Measurements from ENCODE around the gene RASAL2.
A peak's percentile ranks its signal among the peaks of the same experiment; 100 is the strongest.
"Not testable (repeated sequence)": the region's sequence is repeated elsewhere in the genome, so short reads cannot be mapped to it uniquely, and the experiment has no call there.

Gene RASAL2

DNA sequence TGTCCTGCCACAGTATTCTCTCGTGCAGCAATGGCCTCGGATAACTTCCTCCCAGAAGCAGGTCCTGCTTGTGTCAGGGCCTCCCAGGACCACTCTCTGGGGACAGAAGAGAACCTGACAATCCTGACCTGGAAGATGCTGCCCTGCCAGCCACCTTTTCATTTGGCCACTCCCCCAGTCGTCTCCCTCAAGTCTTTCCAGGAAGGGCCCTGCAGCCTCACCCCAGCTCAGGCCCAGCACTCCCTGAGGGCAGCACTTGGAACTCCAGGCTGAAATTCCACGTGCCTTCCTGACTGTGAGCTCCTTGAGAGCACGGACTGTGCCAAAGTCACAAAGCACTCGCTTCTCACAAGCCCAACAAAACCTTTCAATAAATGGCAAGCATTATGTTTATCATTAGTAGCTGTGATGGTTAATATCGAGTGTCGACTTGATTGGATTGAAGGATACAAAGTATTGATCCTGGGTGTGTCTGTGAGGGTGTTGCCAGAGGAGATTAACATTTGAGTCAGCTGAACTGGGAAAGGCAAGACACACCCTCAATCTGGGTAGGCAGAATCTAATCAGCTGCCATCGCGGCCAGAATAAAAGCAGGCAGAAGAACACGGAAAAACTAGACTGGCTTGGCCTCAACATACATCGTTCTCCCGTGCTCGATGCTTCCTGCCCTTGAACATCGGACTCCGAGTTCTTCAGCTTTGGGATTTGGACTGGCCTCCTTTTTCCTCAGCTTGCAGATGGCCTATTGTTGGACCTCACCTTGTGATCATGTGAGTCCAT, 405.2 kb downstream of the RASAL2 start:
- DNase-seq: no peak

DNA sequence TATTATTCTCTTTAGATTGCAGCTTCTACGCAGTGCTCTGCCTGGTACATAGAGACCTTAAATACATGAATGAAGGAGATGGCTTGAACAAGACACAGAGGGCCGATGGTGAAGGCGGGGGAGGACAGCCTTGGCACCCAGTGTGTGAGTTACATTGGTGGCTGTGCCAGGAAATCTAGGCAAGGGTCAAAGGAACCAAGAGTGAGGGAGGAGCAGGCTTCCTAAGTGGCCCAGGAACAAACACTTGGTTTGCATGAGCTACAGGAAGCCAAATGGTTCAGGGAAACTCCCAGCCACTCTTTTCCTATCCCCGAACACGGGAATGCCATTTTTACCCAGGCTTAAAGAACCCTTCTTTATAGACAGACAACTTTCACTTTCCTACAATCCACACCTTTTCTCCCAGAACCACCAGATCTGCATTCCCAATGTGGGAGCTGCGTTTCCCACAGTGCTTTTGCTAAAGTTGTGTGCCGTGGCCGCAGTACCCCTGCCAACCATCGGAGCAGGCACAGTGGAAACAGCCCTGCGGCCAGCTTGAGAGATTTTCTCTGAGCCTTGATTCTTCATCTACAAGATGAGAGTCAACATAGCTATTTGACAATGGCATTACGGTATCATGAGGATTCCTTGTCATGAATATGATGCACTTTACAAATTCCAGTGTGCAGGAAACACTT, 406.3 kb downstream of the RASAL2 start:
- no peak for DNase-seq

DNA sequence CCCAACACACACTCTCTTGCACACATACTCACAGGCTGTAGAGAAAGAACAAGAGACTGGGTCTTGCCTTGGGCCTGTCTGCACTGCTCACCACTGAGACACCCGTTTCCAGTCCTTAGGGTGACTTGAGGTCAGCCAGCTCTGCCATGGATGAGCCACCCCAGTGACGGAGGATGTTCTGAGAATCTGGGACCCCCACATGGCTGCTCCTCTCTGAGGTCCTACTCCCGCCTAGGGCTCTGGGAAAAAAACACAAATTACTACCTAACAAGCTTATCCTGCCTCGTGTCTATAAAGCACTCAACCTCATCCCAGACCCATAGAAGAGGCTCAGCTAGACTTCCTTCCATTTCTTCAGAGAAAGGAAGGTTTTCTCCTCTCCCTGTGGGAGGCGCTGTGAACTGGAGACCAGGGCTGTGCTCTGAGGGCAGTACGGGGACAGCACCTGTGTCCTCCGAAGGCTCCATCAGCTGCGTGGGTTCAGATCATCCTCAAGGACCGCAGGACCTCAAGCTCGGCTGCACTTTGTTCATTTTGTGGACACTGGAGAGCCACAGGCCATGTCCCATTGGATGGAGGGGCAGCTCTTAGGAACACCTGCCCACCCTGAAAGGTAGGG, 407.1 kb downstream of the RASAL2 start:
- no peak for DNase-seq

DNA sequence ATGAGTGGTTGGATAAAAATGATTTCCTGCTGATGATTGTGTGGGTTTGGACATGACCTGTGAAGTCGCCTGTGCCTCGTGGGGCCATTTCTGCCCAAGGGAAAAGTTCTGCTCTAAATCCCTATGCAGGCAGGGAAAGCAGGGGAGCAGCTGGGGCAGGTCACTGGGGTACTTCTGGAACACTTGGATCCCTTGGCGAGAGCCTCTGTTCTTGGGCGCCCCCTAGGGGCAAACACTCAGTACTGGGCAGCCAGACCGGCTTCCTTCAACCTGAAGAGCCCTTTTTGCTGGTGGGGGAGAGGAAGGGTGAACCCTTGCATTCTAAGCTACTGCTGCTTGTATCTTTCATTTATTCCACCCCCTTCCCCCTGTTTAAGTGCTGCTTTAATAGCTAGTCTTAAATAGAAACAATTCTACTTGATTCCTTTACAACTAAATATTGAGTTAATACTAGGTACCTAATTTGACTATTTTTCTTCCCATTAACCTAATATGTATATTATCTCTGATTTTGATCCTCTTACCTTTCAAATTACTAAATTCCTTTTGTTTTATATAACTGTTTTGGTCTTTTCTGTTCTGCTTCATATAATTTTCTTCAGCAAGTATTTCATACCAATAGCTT, 407.9 kb downstream of the RASAL2 start:
- peak; percentile 57 for DNase-seq

DNA sequence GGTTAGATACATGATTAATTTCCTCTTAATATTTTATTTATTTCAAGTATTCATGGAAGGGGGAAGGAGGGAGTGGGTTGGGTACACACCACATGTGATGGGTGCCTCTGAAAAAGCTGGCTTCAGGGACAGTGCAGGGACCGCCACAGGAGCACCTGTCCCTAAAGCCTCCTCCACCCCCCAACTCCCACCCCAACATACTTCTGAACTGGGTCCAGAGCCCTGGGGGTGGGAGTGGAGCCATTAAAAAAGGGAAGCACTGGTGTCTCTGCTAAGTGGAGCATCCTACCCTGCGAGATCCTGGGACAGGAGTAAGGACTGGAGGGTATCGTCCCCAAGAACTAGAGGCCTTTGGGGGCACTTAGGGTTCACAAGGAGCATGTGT, 408.4 kb downstream of the RASAL2 start:
- DNase-seq: no peak

DNA sequence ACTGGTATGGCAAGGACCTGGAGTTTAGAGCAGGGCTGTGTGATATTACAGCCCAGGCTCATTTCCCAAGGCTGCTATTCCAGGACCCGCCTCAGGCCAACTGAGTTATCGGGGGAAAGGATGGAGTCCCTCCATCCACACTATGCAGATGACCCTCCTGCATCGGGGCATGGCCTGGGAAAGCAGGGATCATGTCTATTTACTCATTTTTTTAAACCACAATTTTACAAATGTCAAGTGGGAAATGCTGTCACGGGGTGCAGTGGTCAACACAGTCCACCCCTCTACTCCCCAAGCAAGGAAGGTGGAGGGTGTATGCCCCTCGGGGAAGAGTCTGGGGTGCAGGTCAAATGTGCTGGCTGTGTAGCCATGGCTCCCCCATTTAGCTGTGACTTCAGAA, 409.0 kb downstream of the RASAL2 start:
- no peak for DNase-seq

DNA sequence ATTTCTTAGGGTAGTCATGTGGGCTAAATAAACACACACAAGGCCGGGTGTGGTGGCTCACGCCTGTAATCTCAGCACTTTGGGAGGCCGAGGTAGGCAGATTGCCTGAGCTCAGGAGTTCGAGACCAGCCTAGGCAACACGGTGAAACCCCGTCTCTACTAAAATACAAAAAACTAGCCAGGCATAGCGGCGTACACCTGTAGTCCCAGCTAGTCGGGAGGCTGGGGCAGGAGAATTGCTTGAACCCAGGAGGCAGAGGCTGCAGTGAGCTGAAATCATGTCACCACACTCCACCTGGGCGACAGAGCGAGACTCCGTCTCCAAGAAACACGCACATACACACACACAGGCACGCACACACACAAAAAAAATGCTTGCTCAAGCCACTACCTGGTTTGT, 409.4 kb downstream of the RASAL2 start:
- DNase-seq: not testable (repeated sequence)

DNA sequence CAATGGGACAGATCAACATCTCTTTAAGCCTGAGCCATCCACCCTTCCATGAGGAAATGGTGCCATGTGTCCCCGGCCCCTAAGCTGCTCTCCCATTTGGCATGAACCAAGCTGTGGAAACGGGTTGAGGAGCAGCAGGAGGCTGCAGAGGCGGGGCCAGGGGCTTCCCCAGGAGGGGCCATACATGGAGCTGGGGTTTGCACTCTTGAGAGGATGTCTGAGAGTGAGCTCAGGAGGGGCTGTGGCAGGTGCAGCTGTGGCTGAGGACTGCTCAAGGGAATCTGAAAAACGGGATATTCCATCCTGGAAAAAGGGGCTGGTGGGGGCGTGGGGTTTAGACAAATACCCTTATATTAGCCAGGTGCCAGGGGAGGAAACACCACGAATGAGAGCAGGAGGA, 409.9 kb downstream of the RASAL2 start:
- peak; percentile 52 for DNase-seq

DNA sequence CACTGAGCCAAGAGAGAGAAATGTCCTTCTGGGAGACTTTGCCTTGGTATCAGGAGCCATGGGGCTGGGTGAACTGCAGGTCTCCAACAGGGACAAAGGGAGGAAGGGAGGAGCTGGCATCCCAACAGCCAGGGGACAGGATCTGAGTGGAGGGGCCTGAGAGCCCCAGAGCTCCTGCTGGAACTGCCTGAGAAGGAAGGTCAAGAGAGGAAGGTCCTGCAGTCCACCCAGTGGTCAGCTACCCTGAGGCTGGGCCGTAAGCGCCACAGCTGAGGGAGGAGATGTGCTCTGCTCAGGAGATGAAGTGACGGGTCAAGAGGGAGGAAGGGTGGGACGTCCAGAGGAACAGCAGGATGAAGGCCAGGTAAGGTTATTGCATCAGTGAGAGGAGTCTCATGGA, 410.4 kb downstream of the RASAL2 start:
- DNase-seq: no peak

DNA sequence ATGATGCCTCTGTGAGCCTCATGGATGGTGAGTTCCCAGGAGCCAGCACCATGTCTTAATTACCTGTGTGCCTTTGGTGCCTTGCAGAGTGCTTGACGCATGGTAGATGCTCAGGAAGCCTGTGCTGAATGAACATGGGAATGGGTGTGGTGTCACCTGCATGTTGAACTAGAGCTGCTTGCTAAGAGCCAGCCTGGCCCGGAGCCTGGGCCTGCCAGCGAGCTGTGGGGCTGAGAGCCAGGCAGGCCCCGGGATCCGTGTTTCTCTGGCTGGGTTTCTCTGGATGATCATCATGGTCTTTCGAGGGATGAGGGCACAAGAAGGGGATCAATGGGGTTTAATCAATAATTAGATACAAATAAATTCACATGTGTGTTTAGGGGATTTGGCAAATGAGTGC, 412.3 kb downstream of the RASAL2 start:
- DNase-seq: no peak

DNA sequence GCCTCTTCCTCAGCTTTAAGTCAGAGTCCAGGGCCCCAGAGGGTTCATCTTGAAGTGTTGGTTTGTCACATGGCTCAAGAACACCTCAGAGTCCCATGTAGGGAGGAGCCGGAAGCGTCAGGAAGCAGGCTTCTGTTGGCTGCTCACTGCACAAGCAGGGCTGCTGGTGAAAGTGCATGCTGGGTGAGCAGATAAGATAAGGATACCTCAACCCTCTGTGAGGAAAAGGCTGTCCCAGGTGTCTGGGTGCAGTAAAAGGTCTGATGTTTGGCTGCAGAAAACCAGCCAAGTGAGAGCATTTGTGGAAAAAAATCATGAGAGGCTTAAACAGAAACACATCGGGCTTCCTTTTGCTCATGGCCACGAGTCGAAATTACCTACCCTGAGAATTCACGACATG, 412.8 kb downstream of the RASAL2 start:
- no peak for DNase-seq

DNA sequence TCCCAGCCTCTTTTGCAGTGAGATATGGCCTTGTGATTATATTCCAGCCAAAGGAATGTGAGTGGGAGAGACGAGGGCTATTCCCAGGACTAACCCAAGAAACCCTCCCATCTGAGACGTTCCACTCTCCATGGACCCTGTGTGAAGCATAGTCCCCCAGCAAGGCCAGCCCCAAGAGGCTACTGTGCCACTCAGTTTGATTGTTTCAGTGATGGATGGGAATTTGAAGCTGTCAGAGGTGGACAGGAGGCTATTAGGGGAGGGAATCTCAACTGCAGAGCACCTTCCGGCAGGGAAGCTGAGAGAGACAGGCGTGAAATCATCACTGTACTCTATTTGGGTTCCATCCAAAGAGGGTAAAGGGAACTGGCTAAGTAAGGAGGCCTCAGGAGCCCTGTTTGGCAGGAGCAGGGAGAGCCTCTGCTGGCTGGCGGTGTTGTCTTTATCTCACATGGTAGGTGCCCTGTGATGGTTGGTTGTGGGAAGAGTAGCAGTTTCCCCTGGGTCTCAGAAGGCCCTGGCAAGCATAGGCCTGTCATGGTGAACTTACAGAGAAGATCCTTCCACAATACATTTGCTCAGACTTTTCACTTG, 415.6 kb downstream of the RASAL2 start:
- DNase-seq: no peak

DNA sequence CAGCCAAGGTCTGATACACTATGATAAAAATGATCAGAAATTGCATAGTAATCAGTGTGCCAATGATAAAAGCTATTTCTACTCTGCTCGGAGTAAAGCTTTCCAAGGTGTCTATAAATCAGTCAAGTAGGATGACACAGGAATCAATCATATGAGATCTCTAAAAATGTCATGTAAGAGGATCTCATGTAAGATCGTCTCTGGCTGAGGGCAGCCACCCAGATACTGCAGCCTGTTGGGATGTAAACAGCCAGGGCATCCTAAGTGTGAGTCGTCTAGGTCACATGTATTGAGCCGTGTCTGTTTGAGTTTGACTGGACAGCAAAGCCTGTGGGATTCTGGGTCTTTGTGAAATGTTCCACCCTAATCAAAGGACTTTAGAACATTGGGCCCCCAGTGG, 416.3 kb downstream of the RASAL2 start:
- no peak for DNase-seq

DNA sequence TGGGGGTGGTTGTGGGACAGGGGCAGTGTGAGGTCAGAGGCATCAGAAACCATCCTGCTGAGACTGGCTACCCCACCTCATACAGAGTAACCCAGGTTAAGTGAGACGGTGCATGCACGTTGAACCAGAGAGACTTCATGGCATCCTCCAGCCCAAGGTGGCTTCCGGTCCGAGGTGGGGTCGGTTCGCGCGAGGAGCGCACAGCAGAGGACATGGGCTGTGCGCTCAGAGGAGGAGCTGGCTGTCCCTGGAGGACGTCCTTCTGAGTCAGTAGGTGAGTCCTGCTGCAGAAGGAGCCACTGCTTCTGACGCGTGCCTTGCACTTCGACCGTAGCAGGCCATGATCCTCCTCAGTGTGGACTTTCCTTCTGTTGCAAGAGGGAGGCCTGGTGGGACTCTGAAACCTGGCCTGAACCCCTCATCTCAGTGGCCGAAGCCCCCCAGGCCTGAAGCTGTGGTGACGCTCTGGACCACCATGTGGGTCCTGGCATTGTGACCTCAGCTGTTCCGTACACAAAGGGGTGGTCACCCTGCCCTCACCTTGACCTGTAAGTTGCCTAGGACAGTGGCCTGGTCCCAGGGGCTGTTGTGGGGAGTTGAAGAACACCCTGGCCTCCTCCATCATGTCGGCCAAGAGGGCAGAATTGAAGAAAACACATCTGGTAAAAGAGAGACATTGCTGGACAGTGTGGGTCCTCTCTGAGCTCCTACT, 418.8 kb downstream of the RASAL2 start, which contains the start of gene TEX35:
TEX35 (plus strand) TSS at position 544 of the 712 bp plus-strand sequence; CDS start at position 624, 80 bp downstream.
- DNase-seq: no peak

DNA sequence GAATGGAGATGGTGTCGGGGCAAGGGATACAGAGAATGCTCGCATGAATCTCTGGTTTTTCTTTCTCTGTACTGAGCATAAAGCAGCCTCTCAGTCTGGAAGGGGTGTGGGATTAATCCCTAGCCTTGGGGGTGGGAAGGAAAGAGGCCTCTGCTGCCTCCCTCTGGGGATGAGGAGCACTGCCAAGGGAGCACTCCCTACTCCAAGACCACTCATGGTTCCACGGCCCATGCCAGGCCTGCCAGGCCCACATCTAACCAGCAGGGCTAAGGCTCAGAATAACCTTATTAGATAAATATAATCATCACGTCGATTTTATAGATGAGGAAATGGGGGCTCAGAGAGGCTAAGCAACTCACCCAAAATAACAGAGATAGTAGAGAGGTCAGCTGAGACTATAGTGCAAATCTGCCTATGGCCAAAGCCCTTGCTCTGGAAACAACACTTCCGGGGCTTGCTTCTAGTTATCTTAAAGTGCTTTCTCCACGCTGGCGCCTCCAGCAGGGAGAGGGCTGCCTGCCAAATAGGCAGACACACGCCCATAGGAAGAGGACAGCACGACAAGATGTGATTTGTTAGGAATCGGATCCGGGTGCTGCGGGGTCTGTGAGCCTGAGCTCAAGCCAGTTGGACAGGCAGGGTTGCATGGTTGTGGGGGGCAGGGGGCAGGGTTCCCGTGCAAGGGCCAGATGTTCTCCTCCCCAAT, 419.5 kb downstream of the RASAL2 start:
- DNase-seq: no peak

DNA sequence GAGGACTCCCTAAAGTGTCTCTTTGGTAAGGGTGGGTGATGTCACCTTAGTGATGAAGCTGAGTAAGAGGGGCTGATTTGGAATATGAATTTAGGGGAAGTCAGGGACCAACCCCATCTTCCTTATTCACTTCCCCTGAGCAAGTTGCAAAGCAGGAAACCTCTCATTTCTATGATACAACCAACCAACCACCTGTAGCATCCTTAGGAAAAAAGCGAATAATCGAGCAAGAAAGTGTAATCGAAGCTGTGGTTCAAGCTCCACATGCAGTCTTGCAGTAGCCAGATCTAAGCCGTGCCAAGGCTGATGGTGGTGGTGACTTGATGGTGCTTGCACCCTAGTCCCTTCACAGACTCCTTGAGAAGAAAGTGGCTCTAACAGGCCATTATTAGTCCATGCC, 422.2 kb downstream of the RASAL2 start:
- no peak for DNase-seq

DNA sequence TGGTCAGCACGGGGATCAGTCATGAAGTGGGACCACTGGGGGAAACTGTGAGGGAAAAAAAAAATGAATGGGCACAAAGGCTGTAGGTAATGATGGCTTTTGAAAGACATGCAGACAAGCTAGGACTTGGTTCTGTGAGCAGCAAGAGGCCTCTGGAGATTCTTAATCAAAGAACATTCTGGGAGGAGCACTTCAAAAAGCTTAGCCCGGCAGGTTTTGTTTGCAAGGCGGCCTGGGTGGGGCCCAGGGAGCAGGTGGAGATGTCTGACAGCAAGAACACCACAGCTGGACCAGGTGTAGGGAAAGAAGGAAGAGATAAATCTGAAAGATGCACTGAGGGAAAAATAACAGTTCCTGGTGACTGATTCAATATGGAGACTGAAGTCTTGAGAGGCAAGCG, 425.0 kb downstream of the RASAL2 start:
- peak; percentile 98 for DNase-seq

DNA sequence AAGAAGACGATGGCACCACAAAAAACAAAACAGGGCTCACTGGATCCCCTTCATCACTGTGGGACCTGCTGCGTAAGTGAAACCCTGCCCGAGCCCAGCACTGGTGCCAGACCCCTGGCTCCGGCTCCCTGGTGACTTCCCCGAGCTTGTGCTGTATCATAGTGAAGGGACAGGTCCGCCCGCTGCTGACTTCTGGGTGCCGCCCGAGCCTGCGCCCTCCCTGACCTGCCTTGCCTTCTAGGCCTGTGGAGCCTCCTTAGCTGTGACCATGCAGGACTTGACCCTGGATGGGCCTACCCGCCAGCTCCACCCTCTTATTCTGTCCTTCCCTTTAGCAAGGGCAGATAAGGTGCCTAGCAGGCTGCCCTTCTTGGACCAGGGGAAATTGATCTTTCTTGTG, 426.9 kb downstream of the RASAL2 start:
- no peak for DNase-seq

DNA sequence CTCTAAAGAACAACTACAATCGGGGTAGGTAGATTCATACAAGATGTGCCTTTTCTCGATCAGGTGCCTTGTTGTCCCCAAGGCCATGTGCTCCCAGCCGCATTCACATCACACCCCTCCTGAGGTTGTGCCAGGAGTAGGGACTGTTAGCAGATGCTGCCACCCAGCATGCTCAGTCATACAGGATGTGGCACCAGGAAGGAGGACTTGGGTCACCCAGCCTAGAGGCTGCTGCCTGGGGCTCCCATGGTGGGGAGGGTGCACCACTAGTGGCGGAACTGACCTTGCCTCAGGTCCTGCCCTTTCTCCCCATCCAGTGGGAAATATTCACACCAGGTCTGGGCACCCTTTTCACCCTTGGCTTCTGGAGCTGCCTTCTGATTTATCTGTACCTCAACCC, 427.3 kb downstream of the RASAL2 start:
- DNase-seq: no peak

DNA sequence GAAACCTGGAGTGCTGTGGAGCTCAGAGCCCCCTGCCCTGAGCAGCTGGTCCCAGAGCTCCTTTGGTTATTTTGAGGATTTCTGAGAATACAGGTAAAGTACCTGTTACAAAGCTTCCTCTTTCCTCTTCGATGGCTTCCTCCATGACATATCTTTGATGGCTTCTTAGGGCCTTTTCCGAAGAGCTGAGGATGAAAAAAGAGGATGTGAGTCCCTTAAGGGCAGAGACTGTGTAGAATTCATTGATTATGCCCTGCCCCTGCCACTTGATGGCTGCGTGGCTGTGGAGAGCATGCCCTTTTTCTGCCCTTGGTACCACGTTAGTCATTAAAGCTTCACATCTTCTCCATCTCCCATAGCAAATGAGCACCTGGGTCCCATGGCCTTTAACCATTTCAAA, 433.2 kb downstream of the RASAL2 start:
- no peak for DNase-seq

DNA sequence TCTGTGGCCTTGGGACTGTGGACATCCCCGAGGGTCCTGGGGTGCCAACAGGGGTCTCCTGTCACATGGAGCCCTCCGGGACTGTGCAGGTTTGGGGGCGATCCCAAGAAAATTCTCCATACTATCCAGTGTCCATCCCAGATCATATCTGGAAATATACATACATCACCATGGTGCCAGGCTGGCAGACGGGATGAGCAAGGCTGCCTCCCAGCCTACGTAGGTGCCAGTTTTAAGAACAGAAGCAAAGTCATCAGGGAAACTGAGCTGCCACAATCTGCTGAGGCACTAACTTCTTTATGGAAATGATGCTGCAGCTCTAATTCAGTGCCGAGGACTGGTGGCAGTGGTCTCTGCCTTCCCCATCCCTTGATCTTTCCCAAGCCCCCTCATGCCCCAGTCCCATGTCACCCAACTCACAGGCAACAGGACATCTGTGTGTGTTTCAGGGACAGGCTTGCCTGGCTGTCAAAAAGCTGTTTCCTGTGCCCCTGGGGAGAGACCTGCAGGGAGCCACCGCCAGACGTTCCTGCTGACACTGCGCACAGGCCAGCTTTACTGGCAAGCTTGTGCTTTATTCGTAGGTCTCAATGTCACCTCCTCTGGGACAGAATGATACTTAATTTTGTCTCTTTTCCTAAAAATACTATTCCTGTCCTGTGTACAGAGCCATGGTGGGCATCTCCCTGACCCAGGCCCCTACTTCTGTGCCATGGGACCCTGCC, 434.5 kb downstream of the RASAL2 start:
- DNase-seq: no peak

Measured in NCI-H187 treated with DMSO at 0.1 percent for 48 hours (cell line).